ENCODE results near the gene MOCS2. TPM values are rescaled to one million over a fixed set of nuclear protein-coding genes. Genes with fewer than 3 reads are reported as not detected.

Gene MOCS2
- total and polyA plus RNA-seq, 9 of the 15 experiments (the other 6 are each of a cell fraction or from before 2014, with no cell fraction given): 33.0 to 74.5 (median 48.4) TPM

GRCh38 chr5:53109443-53110127, at the start of gene MOCS2 (continued):
- TF ChIP-seq MGA (IDR thresholded peaks at IDR 0.05) (0 out of 2 replicates have a peak, but pooled peaks have one; percentile 28), TFAP4 (CRISPR knock-in tag; IDR thresholded peaks at IDR 0.05; ENCODE audit: borderline replicate concordance) (peak; percentile 56; the same call in 1 of the 2 replicates), FOXK1 (CRISPR knock-in tag; IDR thresholded peaks at IDR 0.05; ENCODE audit: borderline replicate concordance) (0 out of 2 replicates have a peak, but pooled peaks have one; percentile 32), CCAR2 (IDR thresholded peaks at IDR 0.05; ENCODE audit: low read depth, low read length) (no peak), MAZ (CRISPR knock-in tag; conservative IDR thresholded peaks at IDR 0.05 in 1 of 2, IDR thresholded peaks at IDR 0.05 in 1 of 2) (peak; percentile 88 to 89), PTBP1 (IDR thresholded peaks at IDR 0.05; ENCODE audit: low read depth, low read length) (no peak), NFRKB (IDR thresholded peaks at IDR 0.05; ENCODE audit: low read depth) (no peak), ZBTB2 (IDR thresholded peaks at IDR 0.05) (peak; percentile 92), ZFX (CRISPR knock-in tag; IDR thresholded peaks at IDR 0.05) (peak; percentile 84), U2AF1 (optimal IDR thresholded peaks at IDR 0.05; ENCODE audit: low read depth, low read length) (no peak), JUN (IDR thresholded peaks at IDR 0.05; ENCODE audit: borderline replicate concordance, low read depth, low read length) (no peak), JUN (CRISPR knock-in tag; IDR thresholded peaks at IDR 0.05; ENCODE audit: borderline replicate concordance) (no peak), HMGN3 (IDR thresholded peaks at IDR 0.05; ENCODE audit: borderline replicate concordance, extremely low read depth, insufficient read length, low read depth, low read length) (peak; percentile 80)

Measured in K562 (cell line).